GM18909 (cell line): Measurements from ENCODE around the gene MME.

Source experiments
- ATAC-seq: cut with Tn5 transposase; IDR thresholded peaks from one replicate; pipeline ENCODE4 v1.9.1; 2021; ENCODE audit warnings: mild to moderate bottlenecking; ENCODE audit not compliant: unreplicated experiment, poor library complexity

MME gene

DNA sequence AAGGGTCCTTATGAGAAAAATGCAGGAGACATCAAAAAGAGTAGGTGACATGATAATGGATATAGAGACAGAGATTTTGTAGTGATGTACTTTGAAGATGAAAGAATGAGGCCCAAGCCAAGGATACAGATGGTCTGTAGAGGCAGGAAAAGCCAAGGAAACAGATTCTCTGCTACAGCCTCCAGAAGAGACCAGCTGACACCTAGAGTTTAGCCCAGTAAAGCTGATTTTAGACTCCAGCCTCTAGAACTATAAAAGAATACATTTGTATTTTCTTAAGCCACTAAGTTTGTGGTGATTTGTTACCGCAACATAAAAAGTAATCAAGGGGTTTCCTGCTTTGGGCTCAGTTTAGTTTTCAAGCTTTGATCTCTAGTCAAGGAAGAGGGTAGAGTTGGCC is 148.6 kb downstream of the MME start:
- no peak for ATAC-seq

DNA sequence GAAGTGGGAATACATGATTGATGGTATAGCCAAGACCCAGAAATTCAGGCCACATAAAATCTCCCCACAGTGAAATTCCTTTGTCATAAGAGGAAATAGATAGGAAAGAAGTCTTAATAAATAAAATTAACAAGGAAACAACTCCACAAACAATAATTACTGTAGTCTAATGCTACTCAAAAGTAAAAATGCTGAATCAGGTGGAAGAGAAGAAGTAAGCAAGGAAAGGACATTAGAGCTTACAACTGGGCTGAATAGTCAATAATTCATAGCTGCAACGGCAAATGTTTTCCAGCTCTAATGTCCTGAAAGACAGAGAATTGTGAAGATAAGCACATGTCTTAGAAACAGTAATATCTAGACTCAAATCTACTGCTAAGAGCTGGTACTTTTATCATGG is 149.0 kb downstream of the MME start:
- no peak for ATAC-seq

DNA sequence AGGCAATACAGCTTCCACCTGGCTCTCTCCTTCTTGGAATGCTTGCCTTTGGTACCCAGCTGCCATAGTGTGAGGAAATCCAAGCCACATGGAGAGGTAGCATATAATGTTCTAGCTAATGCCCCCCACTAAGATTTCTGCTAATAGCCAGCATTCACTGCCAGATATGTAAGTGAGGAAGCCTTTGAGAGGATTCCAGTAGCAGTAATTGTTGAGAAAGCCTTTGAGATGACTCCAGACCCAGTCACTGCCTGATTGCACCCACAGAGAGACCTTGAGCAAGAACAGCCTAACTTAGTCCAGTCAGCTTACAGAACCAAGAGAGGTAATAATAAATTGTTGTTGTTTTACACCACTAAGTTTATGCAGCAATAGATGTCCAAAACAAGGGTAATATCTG is 150.3 kb downstream of the MME start:
- ATAC-seq, result no peak

DNA sequence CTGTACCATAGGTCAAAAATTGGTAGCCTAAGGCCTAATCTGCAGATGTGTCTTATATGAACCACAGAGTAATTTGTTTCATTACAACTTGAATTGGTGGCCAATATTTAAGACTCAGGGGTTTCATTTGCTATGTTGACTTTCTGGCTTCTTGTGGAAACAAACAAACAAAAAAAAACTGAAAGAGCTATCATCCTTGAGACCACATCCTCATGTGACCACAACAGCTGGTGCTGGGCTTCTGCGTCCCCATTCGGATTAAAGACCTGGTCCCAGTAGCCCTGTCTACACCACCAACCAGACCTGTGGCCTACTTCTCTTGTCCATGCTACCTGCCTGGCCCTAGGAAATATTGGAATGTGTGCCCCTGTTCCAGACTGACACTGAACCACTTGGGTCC is 151.7 kb downstream of the MME start:
- ATAC-seq, result peak; percentile 66

DNA sequence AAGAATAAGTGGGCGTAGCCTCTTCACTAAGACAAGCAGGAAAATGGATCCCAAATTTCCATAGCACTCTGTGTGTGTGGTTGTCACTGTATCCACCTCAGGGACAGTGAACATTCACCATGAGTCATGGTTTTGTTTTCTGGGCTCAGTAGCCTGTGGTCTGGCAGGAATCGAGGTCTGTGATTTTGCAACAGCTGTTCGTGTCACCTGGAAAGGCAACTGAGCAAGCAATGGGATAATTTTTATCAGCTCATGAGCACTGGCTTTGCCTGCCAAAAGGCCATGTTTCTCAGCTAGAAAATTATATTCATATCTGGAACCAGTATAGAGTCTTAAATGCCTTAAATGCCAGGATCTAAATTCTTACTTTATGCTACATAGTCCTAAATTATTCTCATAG is 152.5 kb downstream of the MME start:
- no peak for ATAC-seq

DNA sequence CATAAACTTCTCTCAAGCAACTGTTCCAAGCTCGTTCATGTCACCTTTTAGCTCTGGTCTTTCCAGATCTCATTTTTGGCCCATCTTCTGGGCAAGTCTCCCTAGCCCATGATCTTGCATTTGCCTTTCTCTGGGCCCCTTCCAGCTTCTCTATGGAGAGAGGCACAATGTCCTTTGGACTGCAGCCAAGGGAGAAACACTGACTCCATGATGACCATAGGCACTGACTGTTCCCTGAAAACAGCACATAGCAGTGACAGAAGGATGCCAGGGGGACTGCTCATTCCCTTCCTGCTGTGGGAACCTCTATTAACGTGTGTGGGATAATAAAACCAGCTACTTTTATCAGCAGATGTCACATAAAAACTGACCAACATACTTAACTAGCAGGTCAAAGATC is 153.1 kb downstream of the MME start:
- no peak for ATAC-seq
